WTC11 (cell line): Measurements from ENCODE around the gene MCUB. TPM values are rescaled to one million over a fixed set of nuclear protein-coding genes. Genes with fewer than 3 reads are reported as not detected.

Experiments used
- ATAC-seq: fragments of 200-7000 bp; cut with Tn5 transposase; 2 replicates; pipeline ENCODE4 v1.10.0; 2021; ENCODE audit warnings: mild to moderate bottlenecking, moderate library complexity
- CTCF ChIA-PET: fragments of 300-600 bp; sonication (Branson Sonifier 250); formaldehyde crosslinking; loops from one replicate; lab custom pipeline; 2021; ENCODE audit warnings: antibody characterized with exemption; lab: Charles Lee
- POLR2A ChIA-PET: fragments of 350-600 bp; sonication (Branson Sonifier 250); formaldehyde crosslinking; loops from one replicate; lab custom pipeline; 2021; ENCODE audit warnings: antibody characterized with exemption; lab: Charles Lee
- DNase-seq: peaks from one replicate; pipeline ENCODE4 v3.0.0; 2021; ENCODE audit warnings: low spot score
- H3K27ac Mint-ChIP-seq: 2 replicates; pipeline ENCODE4 v1.8.0; 2021; ENCODE audit warnings: mixed read lengths
- H3K27me3 Mint-ChIP-seq: 2 replicates; pipeline ENCODE4 v1.8.0; 2021; ENCODE audit warnings: low read depth, mild to moderate bottlenecking, moderate library complexity, mixed read lengths
- H3K36me3 Mint-ChIP-seq: 2 replicates; pipeline ENCODE4 v1.8.0; 2021; ENCODE audit warnings: mixed read lengths
- H3K4me1 Mint-ChIP-seq: 2 replicates; pipeline ENCODE4 v1.8.0; 2022; ENCODE audit warnings: mixed read lengths
- H3K4me3 Mint-ChIP-seq: 2 replicates; pipeline ENCODE4 v1.8.0; 2021; ENCODE audit warnings: mild to moderate bottlenecking, moderate library complexity, mixed read lengths
- H3K9me3 Mint-ChIP-seq: 2 replicates; pipeline ENCODE4 v1.8.0; 2021; ENCODE audit warnings: mixed read lengths
- CREB1 ChIP-seq: sonication (generic); formaldehyde crosslinking; IDR thresholded peaks from 2 replicates; pipeline ENCODE4 v1.8.0; 2023; ENCODE audit warnings: mild to moderate bottlenecking, missing genetic modification reagents
- IRF2 ChIP-seq: sonication (generic); formaldehyde crosslinking; IDR thresholded peaks from 2 replicates; pipeline ENCODE4 v1.8.0; 2022; ENCODE audit warnings: low read depth, missing genetic modification reagents, borderline replicate concordance
- OVOL2 ChIP-seq: fragments of 250-450 bp; sonication (Bioruptor Pico); IDR thresholded peaks from 2 replicates; pipeline ENCODE4 v1.9.0; 2021; ENCODE audit warnings: mild to moderate bottlenecking, borderline replicate concordance
- SMAD3 ChIP-seq: sonication (generic); formaldehyde crosslinking; IDR thresholded peaks from 2 replicates; pipeline ENCODE4 v1.8.0; 2022; ENCODE audit warnings: missing genetic modification reagents, mild to moderate bottlenecking, borderline replicate concordance
- TEAD1 ChIP-seq: sonication (generic); formaldehyde crosslinking; IDR thresholded peaks from 2 replicates; pipeline ENCODE4 v1.8.0; 2022; ENCODE audit warnings: mild to moderate bottlenecking, missing genetic modification reagents
- ZNF396 ChIP-seq: fragments of 250-450 bp; sonication (Bioruptor Pico); IDR thresholded peaks from 2 replicates; pipeline ENCODE4 v1.8.0; 2021; ENCODE audit warnings: mild to moderate bottlenecking, moderate library complexity, borderline replicate concordance
- ZNF423 ChIP-seq: fragments of 250-450 bp; sonication (Bioruptor Pico); IDR thresholded peaks from 2 replicates; pipeline ENCODE4 v2.1.2; 2022; ENCODE audit warnings: mild to moderate bottlenecking, moderate library complexity
- total RNA-seq: library from RNA; stranded (reverse); gene quantifications from 3 replicates; pipeline ENCODE4 v1.2.3, GENCODE V29; 2021
- TF ChIP-seq, protein P1 (sequence below): sonication (generic); formaldehyde crosslinking; IDR thresholded peaks from 2 replicates; pipeline ENCODE4 v1.8.1; 2023; ENCODE audit warnings: mild to moderate bottlenecking, missing genetic modification reagents, moderate library complexity
- TF ChIP-seq, protein P2 (sequence below): sonication (generic); formaldehyde crosslinking; IDR thresholded peaks from 2 replicates; pipeline ENCODE4 v1.8.1; 2023; ENCODE audit warnings: mild to moderate bottlenecking, missing genetic modification reagents
- TF ChIP-seq, protein P3 (sequence below): sonication (generic); formaldehyde crosslinking; IDR thresholded peaks from 2 replicates; pipeline ENCODE4 v1.8.0; 2022; ENCODE audit warnings: mild to moderate bottlenecking, missing genetic modification reagents
- TF ChIP-seq, protein P4 (sequence below): fragments of 250-450 bp; sonication (Bioruptor Pico); IDR thresholded peaks from 2 replicates; pipeline ENCODE4 v1.9.0; 2021; ENCODE audit warnings: moderate library complexity, mild to moderate bottlenecking, inconsistent platforms, borderline replicate concordance
- TF ChIP-seq, protein P5 (sequence below): sonication (generic); formaldehyde crosslinking; IDR thresholded peaks from 2 replicates; pipeline ENCODE4 v1.8.1; 2023; ENCODE audit warnings: mild to moderate bottlenecking, missing genetic modification reagents, moderate library complexity
- TF ChIP-seq, protein P6 (sequence below): sonication (generic); formaldehyde crosslinking; IDR thresholded peaks from 2 replicates; pipeline ENCODE4 v1.8.1; 2022; ENCODE audit warnings: low read depth, mild to moderate bottlenecking, moderate library complexity, missing genetic modification reagents, borderline replicate concordance
- TF ChIP-seq, protein P7 (sequence below): sonication (generic); formaldehyde crosslinking; IDR thresholded peaks from 2 replicates; pipeline ENCODE4 v1.8.1; 2023; ENCODE audit warnings: mild to moderate bottlenecking, missing genetic modification reagents

MCUB gene
- total RNA-seq, 1 experiment from 2014 or later: 26.8 TPM

DNA sequence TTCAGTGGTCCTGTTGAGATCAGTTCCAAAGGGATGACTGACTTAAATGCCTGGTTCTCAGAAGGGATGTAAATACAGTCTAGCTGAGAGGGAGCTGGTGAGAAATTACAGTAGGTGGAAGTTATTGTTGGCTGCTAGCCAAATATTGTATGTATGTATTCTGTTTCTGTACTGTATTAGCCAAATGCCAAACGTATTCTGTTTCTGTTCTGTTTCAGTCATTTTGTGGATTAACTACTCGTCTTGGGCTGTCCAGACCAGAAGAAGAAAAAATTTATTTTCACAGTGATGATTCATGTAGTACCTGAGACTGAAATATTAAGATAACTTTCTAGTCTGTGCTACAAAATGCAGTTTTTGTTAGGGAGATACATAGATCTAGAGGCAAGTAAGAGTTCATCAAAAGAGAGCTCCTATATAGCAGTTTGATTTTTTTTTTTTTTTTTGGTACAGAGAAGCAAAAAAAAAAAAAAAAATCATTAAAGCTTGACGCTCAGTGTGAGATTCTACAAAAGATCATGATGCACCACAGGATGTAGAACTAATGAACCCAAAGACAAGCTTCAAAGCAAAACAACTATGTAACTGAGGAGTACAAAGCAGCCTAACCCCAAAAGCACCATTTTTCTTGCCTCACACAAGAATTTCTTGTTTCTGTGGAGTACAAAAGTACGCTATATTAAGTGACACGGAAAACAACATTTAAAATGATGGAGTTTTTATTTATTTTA lies 88.4 kb downstream of the MCUB start:
- TF ChIP-seq ZNF423 (CRISPR knock-in tag): no peak
- TF ChIP-seq CREB1 (CRISPR knock-in tag): no peak
- TF ChIP-seq, protein P1, sequence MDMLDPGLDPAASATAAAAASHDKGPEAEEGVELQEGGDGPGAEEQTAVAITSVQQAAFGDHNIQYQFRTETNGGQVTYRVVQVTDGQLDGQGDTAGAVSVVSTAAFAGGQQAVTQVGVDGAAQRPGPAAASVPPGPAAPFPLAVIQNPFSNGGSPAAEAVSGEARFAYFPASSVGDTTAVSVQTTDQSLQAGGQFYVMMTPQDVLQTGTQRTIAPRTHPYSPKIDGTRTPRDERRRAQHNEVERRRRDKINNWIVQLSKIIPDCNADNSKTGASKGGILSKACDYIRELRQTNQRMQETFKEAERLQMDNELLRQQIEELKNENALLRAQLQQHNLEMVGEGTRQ (CRISPR knock-in tag): no peak
- no peak for TF ChIP-seq ZNF396 (CRISPR knock-in tag)
- TF ChIP-seq, protein P2, sequence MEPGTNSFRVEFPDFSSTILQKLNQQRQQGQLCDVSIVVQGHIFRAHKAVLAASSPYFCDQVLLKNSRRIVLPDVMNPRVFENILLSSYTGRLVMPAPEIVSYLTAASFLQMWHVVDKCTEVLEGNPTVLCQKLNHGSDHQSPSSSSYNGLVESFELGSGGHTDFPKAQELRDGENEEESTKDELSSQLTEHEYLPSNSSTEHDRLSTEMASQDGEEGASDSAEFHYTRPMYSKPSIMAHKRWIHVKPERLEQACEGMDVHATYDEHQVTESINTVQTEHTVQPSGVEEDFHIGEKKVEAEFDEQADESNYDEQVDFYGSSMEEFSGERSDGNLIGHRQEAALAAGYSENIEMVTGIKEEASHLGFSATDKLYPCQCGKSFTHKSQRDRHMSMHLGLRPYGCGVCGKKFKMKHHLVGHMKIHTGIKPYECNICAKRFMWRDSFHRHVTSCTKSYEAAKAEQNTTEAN: no peak
- TF ChIP-seq, protein P3, sequence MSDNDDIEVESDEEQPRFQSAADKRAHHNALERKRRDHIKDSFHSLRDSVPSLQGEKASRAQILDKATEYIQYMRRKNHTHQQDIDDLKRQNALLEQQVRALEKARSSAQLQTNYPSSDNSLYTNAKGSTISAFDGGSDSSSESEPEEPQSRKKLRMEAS (CRISPR knock-in tag): no peak
- TF ChIP-seq, protein P4, sequence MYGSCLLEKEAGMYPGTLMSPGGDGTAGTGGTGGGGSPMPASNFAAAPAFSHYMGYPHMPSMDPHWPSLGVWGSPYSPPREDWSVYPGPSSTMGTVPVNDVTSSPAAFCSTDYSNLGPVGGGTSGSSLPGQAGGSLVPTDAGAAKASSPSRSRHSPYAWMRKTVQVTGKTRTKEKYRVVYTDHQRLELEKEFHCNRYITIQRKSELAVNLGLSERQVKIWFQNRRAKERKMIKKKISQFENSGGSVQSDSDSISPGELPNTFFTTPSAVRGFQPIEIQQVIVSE: no peak
- TF ChIP-seq, protein P5, sequence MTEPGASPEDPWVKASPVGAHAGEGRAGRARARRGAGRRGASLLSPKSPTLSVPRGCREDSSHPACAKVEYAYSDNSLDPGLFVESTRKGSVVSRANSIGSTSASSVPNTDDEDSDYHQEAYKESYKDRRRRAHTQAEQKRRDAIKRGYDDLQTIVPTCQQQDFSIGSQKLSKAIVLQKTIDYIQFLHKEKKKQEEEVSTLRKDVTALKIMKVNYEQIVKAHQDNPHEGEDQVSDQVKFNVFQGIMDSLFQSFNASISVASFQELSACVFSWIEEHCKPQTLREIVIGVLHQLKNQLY (CRISPR knock-in tag): no peak
- TF ChIP-seq, protein P6, sequence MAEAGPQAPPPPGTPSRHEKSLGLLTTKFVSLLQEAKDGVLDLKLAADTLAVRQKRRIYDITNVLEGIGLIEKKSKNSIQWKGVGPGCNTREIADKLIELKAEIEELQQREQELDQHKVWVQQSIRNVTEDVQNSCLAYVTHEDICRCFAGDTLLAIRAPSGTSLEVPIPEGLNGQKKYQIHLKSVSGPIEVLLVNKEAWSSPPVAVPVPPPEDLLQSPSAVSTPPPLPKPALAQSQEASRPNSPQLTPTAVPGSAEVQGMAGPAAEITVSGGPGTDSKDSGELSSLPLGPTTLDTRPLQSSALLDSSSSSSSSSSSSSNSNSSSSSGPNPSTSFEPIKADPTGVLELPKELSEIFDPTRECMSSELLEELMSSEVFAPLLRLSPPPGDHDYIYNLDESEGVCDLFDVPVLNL (CRISPR knock-in tag): no peak
- TF ChIP-seq IRF2 (CRISPR knock-in tag): no peak
- no peak for TF ChIP-seq OVOL2 (CRISPR knock-in tag)
- no peak for TF ChIP-seq TEAD1 (CRISPR knock-in tag)
- Mint-ChIP-seq H3K9me3 (peaks cover 19% of the 10 kb centered on the region), H3K27me3 (no peaks in the 10 kb centered on the region), H3K4me1 (no peaks in the 10 kb centered on the region), H3K36me3 (peaks cover 13% of the 10 kb centered on the region), H3K27ac (no peak overlapping the region), H3K4me3 (no peak overlapping the region)
- ChIA-PET CTCF (interaction anchor here (0.6 kb wide), 1 partner anchor 1740 kb away, joined by 3 read pairs; no protein-coding TSS in a partner anchor), POLR2A (no interaction called here)
- no peak for DNase-seq
- ATAC-seq: no peak

DNA sequence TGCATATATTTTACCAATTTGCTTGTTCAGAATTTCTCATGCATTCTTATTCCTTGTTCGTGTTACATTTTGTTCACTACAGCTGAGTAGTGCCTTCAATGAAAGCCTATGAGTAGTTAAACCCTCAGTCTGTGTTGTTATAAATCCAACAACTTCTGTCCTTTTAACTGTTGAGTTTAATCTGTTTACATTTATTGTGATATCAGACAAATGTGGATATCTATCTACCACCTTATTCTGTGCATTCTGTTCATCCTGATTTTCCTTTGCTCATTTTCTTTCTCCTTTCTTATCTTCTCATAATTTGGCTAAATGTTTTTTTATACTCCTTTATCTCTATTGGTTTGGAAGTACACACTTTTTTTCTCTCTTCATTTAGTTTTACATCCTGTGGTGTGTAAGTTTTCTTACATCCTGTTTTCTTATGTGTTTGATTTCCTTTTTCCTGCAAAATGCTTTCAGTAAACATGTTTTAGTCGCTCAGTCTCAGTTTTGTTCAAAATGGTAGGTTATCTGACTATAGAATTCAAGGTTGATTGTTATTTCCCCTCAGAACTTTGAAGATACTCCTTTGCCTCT lies 89.0 kb downstream of the MCUB start:
- ChIA-PET POLR2A (no interaction called here), CTCF (interaction anchor here (0.6 kb wide), 1 partner anchor 1740 kb away, joined by 3 read pairs; no protein-coding TSS in a partner anchor)
- no peaks in the 10 kb centered on the region for H3K27me3 Mint-ChIP-seq
- DNase-seq (no peak), ATAC-seq (no peak)
- peaks cover 13% of the 10 kb centered on the region for H3K36me3 Mint-ChIP-seq
- H3K27ac Mint-ChIP-seq: no peak overlapping the region
- H3K4me1 Mint-ChIP-seq: no peaks in the 10 kb centered on the region
- H3K9me3 Mint-ChIP-seq: peaks cover 19% of the 10 kb centered on the region
- TF ChIP-seq SMAD3 (CRISPR knock-in tag): no peak
- TF ChIP-seq, protein P7, sequence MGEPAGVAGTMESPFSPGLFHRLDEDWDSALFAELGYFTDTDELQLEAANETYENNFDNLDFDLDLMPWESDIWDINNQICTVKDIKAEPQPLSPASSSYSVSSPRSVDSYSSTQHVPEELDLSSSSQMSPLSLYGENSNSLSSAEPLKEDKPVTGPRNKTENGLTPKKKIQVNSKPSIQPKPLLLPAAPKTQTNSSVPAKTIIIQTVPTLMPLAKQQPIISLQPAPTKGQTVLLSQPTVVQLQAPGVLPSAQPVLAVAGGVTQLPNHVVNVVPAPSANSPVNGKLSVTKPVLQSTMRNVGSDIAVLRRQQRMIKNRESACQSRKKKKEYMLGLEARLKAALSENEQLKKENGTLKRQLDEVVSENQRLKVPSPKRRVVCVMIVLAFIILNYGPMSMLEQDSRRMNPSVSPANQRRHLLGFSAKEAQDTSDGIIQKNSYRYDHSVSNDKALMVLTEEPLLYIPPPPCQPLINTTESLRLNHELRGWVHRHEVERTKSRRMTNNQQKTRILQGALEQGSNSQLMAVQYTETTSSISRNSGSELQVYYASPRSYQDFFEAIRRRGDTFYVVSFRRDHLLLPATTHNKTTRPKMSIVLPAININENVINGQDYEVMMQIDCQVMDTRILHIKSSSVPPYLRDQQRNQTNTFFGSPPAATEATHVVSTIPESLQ (CRISPR knock-in tag): no peak
- TF ChIP-seq, all 79 proteins: peak for 0
- no peak overlapping the region for H3K4me3 Mint-ChIP-seq
